HUES48 (cell line): ENCODE data around the gene ERVK3-1.

ENCODE experiments used
- H3K27ac ChIP-seq: one replicate; pipeline ENCODE4 v1.7.0; 2013; ENCODE audit warnings: low read depth, low read length, inconsistent platforms
- H3K27me3 ChIP-seq: 2 replicates; pipeline ENCODE4 v1.6.1; 2013; ENCODE audit warnings: mild to moderate bottlenecking, low read length; ENCODE audit not compliant: control insufficient read depth, insufficient read depth
- H3K36me3 ChIP-seq: 2 replicates; pipeline ENCODE4 v1.6.1; 2013; ENCODE audit warnings: low read length; ENCODE audit not compliant: control insufficient read depth, insufficient read depth
- H3K4me1 ChIP-seq: 2 replicates; pipeline ENCODE4 v1.6.1; 2013; ENCODE audit warnings: mild to moderate bottlenecking, low read length; ENCODE audit not compliant: control insufficient read depth, insufficient read depth
- H3K4me3 ChIP-seq: 2 replicates; pipeline ENCODE4 v1.5.1; 2013; ENCODE audit warnings: mild to moderate bottlenecking, low read depth, low read length
- H3K9ac ChIP-seq: 2 replicates; pipeline ENCODE4 v1.6.1; 2013; ENCODE audit warnings: mild to moderate bottlenecking, low read depth, low read length, moderate library complexity
- H3K9me3 ChIP-seq: 2 replicates; pipeline ENCODE4 v1.6.1; 2013; ENCODE audit warnings: low read length; ENCODE audit not compliant: control insufficient read depth, insufficient read depth

Gene ERVK3-1

GRCh38 chr19:58326914-58327726 is 21.9 kb downstream of the ERVK3-1 start, which contains the start of gene ZSCAN22:
TSS of gene ZSCAN22 (plus strand) at chr19:58326994. CDS start at chr19:58334803, 7,809 bp downstream.
- H3K36me3 ChIP-seq, result peaks cover 2% of the 10 kb centered on the region; the same call in 1 of the 2 replicates
- no peaks in the 10 kb centered on the region for H3K27me3 ChIP-seq
- peak within 1 kb of the TSS; percentile 40 for H3K27ac ChIP-seq
- no peaks in the 10 kb centered on the region for H3K9me3 ChIP-seq
- H3K4me1 ChIP-seq, result 0 out of 2 replicates have a peak, but pooled peaks cover 4% of the 10 kb centered on the region
- H3K4me3 ChIP-seq, result peak within 1 kb of the TSS; percentile 86
- peak within 1 kb of the TSS; percentile 80 for H3K9ac ChIP-seq

- Histone ChIP-seq H3K9ac (no peak overlapping the region), H3K27ac (no peak overlapping the region)
Observed at GRCh38 chr19:58328999-58329398, 23.8 kb downstream of the ERVK3-1 start.

GRCh38 chr19:58330458-58330857 is 25.3 kb downstream of the ERVK3-1 start:
- Histone ChIP-seq H3K27ac (no peak overlapping the region), H3K4me1 (0 out of 2 replicates have a peak, but pooled peaks cover 4% of the 10 kb centered on the region), H3K9me3 (no peaks in the 10 kb centered on the region), H3K4me3 (no peak overlapping the region), H3K36me3 (no peaks in the 10 kb centered on the region), H3K27me3 (no peaks in the 10 kb centered on the region), H3K9ac (no peak overlapping the region)

More at GRCh38 chr19:58328999-58329398, 23.8 kb downstream of the ERVK3-1 start:
- Histone ChIP-seq H3K9me3 (no peaks in the 10 kb centered on the region), H3K27me3 (no peaks in the 10 kb centered on the region), H3K36me3 (no peaks in the 10 kb centered on the region), H3K4me3 (no peak overlapping the region), H3K4me1 (0 out of 2 replicates have a peak, but pooled peaks cover 4% of the 10 kb centered on the region)

GRCh38 chr19:58332697-58333096 is 27.5 kb downstream of the ERVK3-1 start:
- H3K4me3 ChIP-seq, result no peak overlapping the region
- no peak overlapping the region for H3K27ac ChIP-seq
- no peak overlapping the region for H3K9ac ChIP-seq
- no peaks in the 10 kb centered on the region for H3K4me1 ChIP-seq
- H3K27me3 ChIP-seq, result no peaks in the 10 kb centered on the region
- H3K36me3 ChIP-seq, result no peaks in the 10 kb centered on the region
- H3K9me3 ChIP-seq, result no peaks in the 10 kb centered on the region

- Histone ChIP-seq H3K27me3 (no peaks in the 10 kb centered on the region), H3K9me3 (no peaks in the 10 kb centered on the region), H3K4me3 (no peak overlapping the region), H3K36me3 (peaks cover 10% of the 10 kb centered on the region; the same call in 1 of the 2 replicates), H3K4me1 (no peaks in the 10 kb centered on the region), H3K27ac (no peak overlapping the region), H3K9ac (no peak overlapping the region)
Observed at GRCh38 chr19:58334691-58335249, 29.6 kb downstream of the ERVK3-1 start.

GRCh38 chr19:58335630-58336029 is 30.5 kb downstream of the ERVK3-1 start:
- Histone ChIP-seq H3K4me1 (no peaks in the 10 kb centered on the region), H3K9me3 (no peaks in the 10 kb centered on the region), H3K36me3 (peaks cover 10% of the 10 kb centered on the region; the same call in 1 of the 2 replicates), H3K9ac (no peak overlapping the region), H3K27me3 (no peaks in the 10 kb centered on the region), H3K27ac (no peak overlapping the region), H3K4me3 (no peak overlapping the region)

- Histone ChIP-seq H3K9me3 (no peaks in the 10 kb centered on the region), H3K4me3 (no peak overlapping the region), H3K27me3 (no peaks in the 10 kb centered on the region), H3K9ac (no peak overlapping the region), H3K36me3 (peaks cover 10% of the 10 kb centered on the region; the same call in 1 of the 2 replicates), H3K27ac (no peak overlapping the region), H3K4me1 (no peaks in the 10 kb centered on the region)
Observed at GRCh38 chr19:58336216-58336615, 31.0 kb downstream of the ERVK3-1 start.

GRCh38 chr19:58336820-58337219 is 31.6 kb downstream of the ERVK3-1 start:
- Histone ChIP-seq H3K27me3 (no peaks in the 10 kb centered on the region), H3K4me1 (no peaks in the 10 kb centered on the region), H3K4me3 (no peak overlapping the region), H3K9me3 (no peaks in the 10 kb centered on the region), H3K9ac (no peak overlapping the region), H3K36me3 (peaks cover 10% of the 10 kb centered on the region; the same call in 1 of the 2 replicates), H3K27ac (no peak overlapping the region)

GRCh38 chr19:58338336-58338735 is 33.2 kb downstream of the ERVK3-1 start:
- Histone ChIP-seq H3K9me3 (no peaks in the 10 kb centered on the region), H3K9ac (no peak overlapping the region), H3K27me3 (no peaks in the 10 kb centered on the region), H3K27ac (no peak overlapping the region), H3K4me3 (no peak overlapping the region), H3K36me3 (peaks cover 10% of the 10 kb centered on the region; the same call in 1 of the 2 replicates), H3K4me1 (no peaks in the 10 kb centered on the region)

GRCh38 chr19:58338825-58339558 is 33.8 kb downstream of the ERVK3-1 start:
- no peaks in the 10 kb centered on the region for H3K27me3 ChIP-seq
- no peak overlapping the region for H3K27ac ChIP-seq
- H3K9ac ChIP-seq, result no peak overlapping the region
- no peak overlapping the region for H3K4me3 ChIP-seq
- H3K9me3 ChIP-seq, result no peaks in the 10 kb centered on the region
- H3K36me3 ChIP-seq, result peaks cover 10% of the 10 kb centered on the region; the same call in 1 of the 2 replicates
- no peaks in the 10 kb centered on the region for H3K4me1 ChIP-seq
